ENCODE measurements around the gene DNAH14. TPM values are rescaled to one million over a fixed set of nuclear protein-coding genes. Genes with fewer than 3 reads are reported as not detected.

DNAH14 gene
- total and polyA plus RNA-seq, 10 of the 15 experiments (the other 5 are each of a cell fraction or from before 2014, with no cell fraction given): 2.0 to 7.9 (median 4.8) TPM

GRCh38 chr1:225321784-225322183 is 392.3 kb downstream of the DNAH14 start (continued):
- TF ChIP-seq ZBTB40 (IDR thresholded peaks at IDR 0.05; ENCODE audit: borderline replicate concordance): no peak
- TF ChIP-seq IRF3 (IDR thresholded peaks at IDR 0.05): no peak
- TF ChIP-seq CBFB (IDR thresholded peaks at IDR 0.05; ENCODE audit: low read depth): no peak

GRCh38 chr1:225329041-225329440 is 399.6 kb downstream of the DNAH14 start:
- Histone ChIP-seq H3K4me3 (no peak overlapping the region), H3K9ac (ENCODE audit: control insufficient read depth, insufficient read depth, low read length) (no peak overlapping the region), H4K20me1 (ENCODE audit: control insufficient read depth, insufficient read depth) (no peaks in the 10 kb centered on the region), H3K4me1 (ENCODE audit: control insufficient read depth, insufficient read depth, low read length) (no peaks in the 10 kb centered on the region), H3K4me2 (ENCODE audit: control insufficient read depth, insufficient read depth) (no peak overlapping the region), H3K79me2 (ENCODE audit: control insufficient read depth, insufficient read depth, low read length) (no peaks in the 10 kb centered on the region), H3K27ac (ENCODE audit: control insufficient read depth, insufficient read depth) (no peak overlapping the region), H2AFZ (ENCODE audit: control insufficient read depth, low read depth, low read length) (no peak overlapping the region), H3K9me3 (replicated peaks; ENCODE audit: control insufficient read depth, insufficient read depth, low read length) (no peaks in the 10 kb centered on the region), H3K36me3 (ENCODE audit: control insufficient read depth in 2 of 2, insufficient read depth in 2 of 2, low read length in 1 of 2) (no peaks in the 10 kb centered on the region), H3K27me3 (replicated peaks in 1 of 2; ENCODE audit: control insufficient read depth in 2 of 2, insufficient read depth in 2 of 2, low read length in 1 of 2) (no peaks in the 10 kb centered on the region)
- CTCF ChIA-PET: interaction anchor here (6.5 kb wide), 1 partner anchor 10 kb away, joined by 29 read pairs; no protein-coding TSS in a partner anchor
- no TSS peak for BruUV-seq (replicated peaks)
- FAIRE-seq: no peak
- intact Hi-C loops (cut with micrococcal nuclease; ENCODE audit: unreplicated experiment) (no loop called here), in situ Hi-C loops (cut with MboI) (no loop called here)
- DNase-seq (ENCODE audit: low read depth, low spot score): no peak
- no peak for ATAC-seq
- RAD21 ChIA-PET (ENCODE audit: unreplicated experiment): no interaction called here
- no peak for TF ChIP-seq ZZZ3 (IDR thresholded peaks at IDR 0.05; ENCODE audit: control insufficient read depth, insufficient read length, low read depth)
- no peak for TF ChIP-seq PBX3 (IDR thresholded peaks at IDR 0.05; ENCODE audit: insufficient replicate concordance, low read depth, low read length)
- no peak for TF ChIP-seq SMARCA5 (IDR thresholded peaks at IDR 0.05)
- no peak for TF ChIP-seq REST (IDR thresholded peaks at IDR 0.05; ENCODE audit: low read depth, low read length)
- TF ChIP-seq ZNF592 (IDR thresholded peaks at IDR 0.05): no peak
- SMC1A ChIA-PET (ENCODE audit: uncharacterized antibody, unreplicated experiment): interaction anchor here (0.6 to 2.2 kb wide), 2 partner anchors 9 to 627 kb away, joined by 3 to 4 read pairs; no protein-coding TSS in a partner anchor
- POLR2A ChIA-PET: no interaction called here

Data from GM12878 (cell line).